HG03460 (cell line): ENCODE measurements around the gene TMED5.
"Not testable (repeated sequence)": the region's sequence is repeated elsewhere in the genome, so short reads cannot be mapped to it uniquely, and the experiment has no call there.

Experiments
- ATAC-seq: cut with Tn5 transposase; IDR thresholded peaks from one replicate; pipeline ENCODE4 v1.9.1; 2021; ENCODE audit not compliant: unreplicated experiment

The TMED5 gene

DNA sequence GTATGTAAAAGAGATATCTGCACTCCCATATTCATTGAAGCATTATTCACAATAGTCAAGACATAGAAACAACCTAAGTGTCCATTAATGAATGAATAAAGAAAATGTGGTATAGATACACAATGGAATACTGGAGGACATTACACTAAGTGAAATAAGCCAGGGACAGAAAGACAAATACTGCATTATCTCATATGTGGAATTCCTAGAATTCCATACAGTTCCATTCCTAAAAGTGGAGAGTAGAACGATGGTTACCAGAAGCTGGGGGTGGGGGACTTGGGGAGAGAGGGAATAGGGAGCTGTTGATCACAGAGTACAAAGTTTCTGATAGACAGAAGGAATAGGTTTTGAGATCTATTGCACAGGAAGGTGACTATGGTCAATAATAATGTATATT, 7.4 kb downstream of the TMED5 start:
- no peak for ATAC-seq

DNA sequence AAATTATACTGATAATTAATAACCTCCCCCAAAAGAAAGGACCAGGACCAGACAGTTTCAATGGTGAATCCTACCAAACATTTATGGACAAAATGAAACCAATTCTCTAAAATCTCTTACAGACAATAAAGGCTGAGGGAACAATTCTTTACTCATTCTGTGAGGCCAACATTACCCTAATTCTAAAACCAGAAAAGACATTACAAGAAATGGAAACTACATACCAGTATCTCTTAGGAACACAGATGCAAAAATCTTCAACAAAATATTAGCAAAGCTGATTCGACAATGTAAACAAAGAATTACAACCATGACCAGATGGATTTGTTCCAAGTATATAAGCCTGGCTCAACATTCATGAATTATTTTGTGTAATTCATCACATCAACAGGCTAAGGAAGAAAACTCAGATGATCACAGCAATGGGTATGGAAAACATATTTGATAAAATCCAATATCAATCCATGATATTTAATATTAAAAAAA, 8.6 kb downstream of the TMED5 start:
- ATAC-seq: no peak

DNA sequence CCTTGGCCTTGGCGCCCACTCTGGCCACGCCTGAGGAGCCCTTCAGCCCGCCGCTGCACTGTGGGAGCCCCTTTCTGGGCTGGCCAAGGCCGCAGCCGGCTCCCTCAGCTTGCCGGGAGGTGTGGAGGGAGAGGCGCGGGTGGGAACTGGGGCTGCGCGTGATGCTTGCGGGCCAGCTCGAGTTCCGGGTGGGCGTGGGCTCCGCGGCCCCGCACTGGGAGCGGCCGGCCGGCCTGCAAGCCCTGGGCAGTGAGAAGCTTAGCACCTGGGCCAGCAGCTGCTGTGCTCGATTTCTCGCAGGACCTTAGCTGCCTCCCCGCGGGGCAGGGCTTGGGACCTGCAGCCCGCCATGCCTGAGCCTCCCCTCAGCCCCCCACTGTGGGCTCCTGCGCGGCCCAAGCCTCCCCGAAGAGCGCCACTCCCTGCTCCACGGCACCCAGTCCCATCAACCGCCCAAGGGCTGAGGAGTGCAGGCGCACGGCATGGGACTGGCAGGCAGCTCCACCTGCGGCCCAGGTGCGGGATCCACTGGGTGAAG, 10.0 kb downstream of the TMED5 start:
- not testable (repeated sequence) for ATAC-seq

DNA sequence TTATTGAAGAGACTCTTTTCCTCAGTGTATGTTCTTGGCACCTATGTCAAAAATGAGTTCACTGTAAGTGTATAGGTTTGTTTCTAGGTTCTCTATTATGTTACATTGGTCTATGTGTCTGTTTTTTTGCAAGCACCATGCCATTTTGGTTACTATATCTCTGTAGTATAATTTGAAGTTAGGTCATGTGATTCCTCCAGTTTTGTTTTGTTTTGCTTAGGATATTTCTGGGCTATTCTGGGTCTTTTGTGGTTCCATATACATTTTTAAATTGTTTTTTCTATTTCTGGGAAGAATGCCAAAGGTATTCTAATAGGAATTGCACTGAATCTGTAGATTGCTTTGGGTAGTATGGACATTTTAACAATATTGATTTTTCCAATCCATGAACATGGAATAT, 13.2 kb downstream of the TMED5 start:
- ATAC-seq: no peak

DNA sequence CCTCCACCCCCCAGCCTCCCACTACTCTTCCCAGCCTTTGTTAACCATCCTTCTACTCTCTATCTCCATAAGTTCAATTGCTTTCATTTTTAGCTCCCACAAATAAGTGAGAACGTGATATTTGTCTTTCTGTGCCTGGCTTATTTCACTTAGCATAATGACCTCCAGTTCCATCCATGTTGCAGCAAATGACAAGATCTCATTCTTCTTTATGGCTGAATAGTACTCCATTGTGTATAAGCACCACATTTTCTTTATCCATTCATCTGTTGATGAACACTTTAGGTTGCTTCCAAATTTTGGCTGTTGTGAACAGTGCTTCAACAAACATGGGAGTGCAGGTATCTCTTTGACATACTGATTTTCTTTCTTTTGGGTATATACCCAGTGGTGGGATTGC, 14.3 kb downstream of the TMED5 start:
- ATAC-seq: not testable (repeated sequence)

DNA sequence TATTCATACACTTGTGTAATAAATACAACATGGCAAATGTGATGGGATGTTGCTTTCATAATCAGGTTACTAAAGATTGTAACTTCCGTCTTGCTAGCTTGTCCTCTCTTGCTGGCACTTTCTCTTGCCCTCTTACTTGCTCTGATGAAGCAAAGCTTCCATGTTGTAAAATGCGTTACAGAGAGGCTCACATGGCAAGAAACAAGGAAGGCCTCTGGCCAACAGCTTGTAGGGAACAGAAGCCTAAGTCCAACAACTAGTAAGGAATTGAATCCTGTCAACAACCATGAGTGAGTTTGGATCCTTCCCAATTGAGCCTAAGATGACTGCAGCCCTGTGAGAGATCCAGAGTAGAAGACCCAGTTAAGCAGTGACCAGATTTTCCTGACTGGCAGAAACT, 15.4 kb downstream of the TMED5 start:
- no peak for ATAC-seq

DNA sequence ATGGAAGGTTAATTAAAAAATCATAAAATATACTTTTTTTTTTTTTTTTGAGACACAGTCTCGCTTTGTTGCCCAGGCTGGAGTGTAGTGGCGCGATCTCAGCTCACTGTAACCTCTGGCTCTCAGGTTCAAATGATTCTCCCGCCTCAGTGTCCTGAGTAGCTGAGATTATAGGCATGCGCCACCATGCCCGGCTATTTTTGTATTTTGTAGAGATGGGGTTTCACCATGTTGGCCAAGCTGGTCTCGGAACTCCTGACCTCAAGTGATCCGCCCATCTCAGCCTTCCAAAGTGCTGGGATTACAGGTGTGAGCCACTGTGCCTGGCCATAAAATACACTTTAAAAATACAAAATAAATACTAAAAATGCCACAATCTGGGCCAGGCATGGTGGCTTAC, 16.9 kb downstream of the TMED5 start:
- ATAC-seq: not testable (repeated sequence)

DNA sequence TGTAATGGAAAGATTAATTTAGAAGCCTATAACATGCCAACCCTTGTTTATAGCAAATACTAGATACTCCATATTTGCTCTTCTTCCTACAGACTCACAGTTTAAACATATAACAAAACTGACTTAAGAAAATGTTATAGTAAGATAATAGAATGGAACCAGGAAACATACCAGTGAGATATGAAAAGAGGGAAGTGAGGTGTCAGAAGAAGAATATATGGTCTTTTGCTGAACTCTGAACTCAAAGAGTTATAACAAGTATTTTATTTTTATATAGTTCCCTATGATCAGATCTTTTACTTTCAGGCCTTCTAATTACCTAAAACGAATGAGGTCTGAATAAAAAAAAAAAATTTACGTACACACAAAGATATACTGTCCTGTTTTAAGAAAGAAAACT, 20.9 kb downstream of the TMED5 start:
- no peak for ATAC-seq

DNA sequence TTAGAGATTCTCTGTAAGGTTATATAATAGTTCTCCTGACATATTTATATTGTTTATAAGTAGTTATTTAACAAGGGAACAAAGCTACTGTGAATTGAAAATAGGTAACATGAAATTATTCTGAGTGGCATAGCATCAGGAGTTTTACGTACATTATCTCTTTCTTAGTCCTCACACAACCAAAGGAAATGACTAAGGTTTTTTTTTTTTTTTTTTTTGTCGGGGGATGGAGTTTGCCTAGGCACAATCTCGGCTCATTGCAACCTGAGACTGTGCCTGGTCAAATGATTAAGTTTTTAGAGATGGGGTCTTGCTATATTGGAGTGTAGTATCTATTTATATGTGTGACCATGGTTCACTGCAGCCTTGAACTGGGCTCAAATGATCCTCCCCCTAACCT, 24.9 kb downstream of the TMED5 start:
- no peak for ATAC-seq

DNA sequence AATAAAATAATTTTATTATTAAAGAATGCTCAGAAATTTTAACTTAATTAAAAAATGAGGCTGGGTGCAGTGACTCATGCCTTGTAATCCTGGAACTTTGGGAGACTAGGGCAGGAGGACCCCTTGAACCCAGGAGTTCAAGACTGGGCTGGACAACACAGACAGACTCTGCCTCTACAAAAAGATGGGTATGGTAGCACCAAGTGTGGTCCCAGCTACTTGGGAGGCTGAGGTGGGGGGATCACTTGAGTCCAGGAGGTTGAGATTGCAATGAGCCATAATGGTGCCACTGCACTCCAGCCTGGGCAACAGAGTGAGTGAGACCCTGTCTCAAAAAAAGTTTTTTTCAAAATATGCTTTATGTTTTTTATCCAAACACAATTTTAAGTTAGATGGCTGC, 25.3 kb downstream of the TMED5 start:
- ATAC-seq: no peak

DNA sequence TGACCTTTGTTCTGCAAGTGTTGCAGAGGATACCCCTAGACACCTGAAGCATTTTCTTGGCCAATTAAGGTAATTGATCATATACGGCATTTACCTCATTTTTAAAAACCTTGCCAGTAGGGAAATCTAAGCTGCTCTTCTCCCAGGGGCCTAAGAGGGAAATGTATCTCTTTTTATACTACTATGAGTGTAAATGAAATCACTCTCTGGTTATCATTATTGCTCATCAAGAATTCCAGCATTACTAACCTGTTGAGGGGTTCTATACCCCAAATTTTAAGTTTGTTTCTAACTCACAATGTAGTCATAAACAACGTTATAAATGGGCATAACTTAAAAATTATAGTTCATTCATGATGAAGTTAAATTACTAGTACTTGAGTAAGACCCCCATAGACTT, 27.4 kb downstream of the TMED5 start:
- ATAC-seq: no peak

DNA sequence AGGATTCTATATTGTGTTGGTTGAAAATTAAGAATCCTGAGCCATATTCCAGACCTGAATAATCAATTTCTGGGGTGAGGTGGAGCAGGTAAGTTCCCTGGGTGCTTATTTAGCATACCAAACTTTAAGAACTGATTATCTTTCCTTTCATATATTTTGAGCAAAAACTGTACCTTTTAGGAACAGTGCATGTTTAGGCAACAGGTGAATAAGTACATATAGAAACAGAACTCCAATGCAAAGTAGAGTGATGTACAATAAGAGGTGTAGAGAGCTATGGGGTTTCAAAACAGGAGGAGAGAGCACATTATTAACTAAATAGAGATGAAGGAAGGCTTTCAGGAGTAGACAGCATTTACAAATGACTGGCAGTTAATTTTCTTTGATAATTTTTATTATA, 28.7 kb downstream of the TMED5 start:
- no peak for ATAC-seq

DNA sequence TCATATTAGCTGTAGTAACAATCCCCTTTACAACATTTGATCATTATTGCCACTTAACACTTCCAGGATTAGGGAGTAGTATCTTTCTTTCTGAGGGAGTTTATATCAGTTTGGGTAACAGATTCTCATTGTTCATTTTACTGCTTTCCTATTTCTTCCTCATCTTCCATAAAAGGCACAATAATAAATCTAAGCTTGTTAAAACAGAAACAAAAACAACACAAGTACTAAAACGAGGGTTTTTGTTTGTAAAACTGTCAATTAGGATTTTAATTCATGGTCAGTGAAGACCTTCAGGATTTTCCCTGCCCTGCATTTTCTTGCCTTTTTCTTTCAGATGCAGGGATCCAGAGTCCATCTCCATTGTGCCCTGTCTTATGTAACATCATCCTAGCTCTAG, 29.5 kb downstream of the TMED5 start:
- ATAC-seq: no peak

DNA sequence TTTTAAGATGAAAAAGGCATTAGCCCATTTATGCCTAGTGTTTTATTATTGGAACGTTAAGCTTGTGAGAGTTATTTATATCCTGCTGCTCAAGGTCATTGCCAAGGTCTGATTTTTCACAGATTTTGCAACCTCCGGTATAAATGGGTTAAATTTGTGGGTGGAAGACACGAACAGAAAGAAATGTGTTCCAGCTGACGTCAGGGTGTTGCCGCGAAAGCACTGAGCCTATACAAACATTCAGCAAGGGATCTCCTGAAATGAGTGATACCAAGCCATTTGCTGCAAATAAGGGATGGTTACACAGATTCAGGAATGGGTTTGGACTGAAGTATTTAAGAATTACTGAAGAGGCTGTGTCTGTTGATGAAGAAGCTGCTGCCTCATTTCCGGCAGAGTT, 32.2 kb downstream of the TMED5 start:
- ATAC-seq: no peak

DNA sequence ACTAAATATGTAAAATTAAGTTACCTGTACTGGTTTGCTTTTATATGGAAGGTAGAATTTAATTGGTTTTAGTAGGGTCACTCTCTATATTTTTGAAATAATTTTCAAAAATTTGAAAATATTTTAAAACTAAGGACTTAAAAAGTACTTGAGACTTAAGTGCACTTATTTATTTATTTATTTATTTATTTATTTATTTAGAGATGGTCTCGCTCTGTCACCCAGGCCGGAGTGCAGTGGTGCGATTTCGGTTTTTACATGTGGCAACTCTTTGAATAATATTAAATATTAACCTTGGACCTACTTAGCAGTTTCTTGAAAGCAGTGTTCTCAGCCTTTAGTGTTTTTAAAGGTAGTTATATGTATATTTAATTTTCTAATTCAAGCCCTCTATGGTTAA, 36.4 kb downstream of the TMED5 start:
- no peak for ATAC-seq

DNA sequence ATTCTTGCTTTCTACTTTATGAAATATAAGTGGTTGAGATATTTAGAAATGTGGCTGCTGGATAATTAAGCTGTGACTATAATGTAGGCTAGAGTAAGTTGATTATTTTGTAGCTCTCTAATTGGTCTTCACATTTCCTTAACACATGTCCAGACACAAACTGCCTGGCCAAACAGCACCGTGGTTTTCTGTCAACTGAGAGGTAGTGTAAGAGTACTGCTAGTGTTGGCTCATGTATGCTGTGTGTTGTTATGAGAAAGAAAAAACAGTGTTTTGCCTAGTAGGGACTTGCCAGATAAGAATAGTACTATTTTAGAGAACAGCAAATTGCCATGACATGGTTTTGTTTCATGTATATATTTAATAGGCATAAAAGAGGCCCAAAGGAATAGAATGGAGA, 37.1 kb downstream of the TMED5 start:
- ATAC-seq: no peak

DNA sequence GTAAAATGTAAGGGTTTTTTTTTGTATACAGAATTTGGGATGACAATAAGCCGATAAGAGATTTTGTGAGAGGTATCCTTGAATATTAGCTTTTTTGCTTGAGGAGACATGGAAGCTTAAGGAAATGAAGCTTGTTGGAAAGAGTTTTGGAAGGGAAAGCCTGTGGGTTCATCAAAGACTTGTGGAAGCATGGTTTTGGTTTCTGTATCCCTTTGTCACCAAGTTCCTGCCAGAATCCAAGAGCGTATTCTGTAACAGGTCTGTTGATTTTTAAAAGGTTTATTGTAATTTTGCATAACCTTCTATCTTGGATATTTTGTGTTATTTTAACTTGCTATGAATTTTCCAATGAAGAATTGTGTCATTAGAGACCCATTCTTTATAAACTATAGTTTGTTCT, 38.1 kb downstream of the TMED5 start:
- ATAC-seq: no peak

DNA sequence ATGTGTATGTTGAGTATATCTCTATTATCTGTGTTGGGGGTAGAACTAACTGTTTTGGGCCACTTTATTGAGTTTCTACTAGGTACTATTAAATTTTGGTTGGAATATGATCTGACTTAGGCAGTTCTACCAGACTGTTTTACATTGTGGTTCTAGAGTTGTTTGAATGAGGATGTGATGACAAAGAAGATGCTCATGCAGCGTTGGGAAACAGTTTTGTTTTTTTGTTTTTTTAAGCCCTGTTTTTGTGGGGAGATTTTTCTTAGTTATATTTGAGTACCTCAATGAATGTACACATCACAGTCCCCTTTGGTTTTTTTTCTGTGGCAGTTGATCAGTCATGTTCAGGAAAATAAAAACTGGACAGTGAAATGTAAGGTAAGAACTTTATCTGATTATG, 40.1 kb downstream of the TMED5 start:
- ATAC-seq: no peak

DNA sequence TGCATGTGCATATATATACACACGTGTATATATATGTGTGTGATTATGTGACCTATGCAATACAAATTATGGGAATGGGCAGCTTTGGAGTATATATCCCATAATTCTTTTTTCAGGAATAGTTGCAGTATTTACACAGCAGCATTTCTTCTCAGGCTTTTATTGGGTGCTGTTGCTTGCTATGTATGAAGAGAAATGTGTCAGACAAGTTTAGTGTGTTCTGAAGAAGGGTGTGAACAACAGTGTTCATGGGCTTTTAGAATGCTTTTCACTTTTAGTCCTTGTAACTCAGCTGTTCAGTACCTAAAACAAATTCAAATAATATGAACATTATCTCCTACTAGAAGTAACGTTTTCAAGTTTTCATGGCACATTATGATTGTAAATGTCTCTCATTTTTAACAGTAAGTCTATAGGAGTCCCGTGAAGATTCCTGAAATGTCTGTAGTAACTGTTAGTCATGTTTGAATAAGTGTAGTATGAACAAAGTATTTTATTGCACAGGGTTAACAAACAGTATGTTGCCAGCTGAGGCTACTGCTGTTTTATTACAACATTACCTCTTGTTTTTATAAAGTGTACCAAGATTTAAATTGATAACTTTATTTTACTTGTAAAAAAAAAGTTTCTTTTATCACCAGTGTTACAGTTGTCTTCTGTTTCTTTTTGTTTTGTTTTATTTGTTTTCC, 42.5 kb downstream of the TMED5 start:
- ATAC-seq: no peak

DNA sequence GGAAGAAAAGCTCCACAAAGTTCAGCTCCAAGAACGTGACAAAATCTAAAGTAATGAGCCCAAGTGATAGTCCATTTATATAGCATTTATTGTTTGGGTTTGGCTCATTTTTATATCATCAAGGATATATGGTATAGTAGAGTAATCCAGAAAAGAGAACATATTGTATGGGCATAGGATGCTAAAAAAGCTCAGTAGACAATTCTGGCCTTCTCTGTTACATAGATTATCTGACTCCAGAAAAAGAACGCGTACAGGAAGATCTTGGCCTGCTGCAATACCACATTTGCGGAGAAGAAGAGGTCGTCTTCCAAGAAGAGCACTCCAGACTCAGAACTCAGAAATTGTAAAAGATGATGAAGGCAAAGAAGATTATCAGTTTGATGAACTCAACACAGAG, 43.8 kb downstream of the TMED5 start:
- ATAC-seq: no peak

DNA sequence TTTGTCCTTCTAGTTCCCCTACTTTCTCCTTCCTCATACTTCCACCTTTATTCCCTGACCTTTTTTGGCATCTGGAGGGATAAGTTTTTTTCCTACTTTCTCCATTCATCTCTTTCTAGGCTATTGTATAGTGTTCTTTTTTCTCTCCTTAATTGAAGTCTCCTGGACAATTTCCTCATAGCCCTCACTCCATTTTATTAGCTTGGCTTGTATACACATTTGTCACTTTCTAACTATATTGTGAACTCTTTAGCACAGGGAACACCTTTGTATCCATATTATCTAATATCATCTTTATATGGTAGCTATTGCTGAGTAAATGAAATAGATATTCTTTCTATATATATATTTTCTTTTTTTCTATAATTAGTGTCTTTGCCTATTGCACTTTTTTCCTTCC, 47.6 kb downstream of the TMED5 start:
- no peak for ATAC-seq

DNA sequence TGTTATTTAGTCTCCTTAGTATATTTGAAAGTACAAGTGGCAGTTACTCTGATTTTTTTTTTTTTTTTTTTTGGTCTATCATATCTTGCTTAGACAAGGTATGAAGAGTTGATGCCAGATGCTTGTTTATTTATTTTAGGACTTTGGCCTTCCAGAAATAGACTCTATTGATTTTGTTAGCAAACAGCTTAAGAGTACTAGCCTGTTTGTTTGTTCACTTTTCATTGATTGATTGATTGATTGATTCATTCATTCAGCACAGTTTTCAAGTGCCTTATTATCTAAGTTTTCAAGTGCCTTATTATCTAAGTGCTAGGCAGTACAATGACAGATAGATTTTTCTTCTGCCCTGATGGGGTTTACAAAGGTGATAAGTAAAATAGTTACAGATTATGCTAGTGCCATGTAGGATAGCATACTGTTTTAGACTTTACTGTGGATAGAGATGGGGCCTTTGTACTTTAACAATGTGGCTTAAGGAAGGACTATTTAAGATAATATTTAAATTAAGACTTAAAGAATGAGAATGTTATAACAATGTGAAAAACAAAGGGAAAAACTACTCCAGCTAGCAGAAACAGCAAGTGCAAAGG, 50.6 kb downstream of the TMED5 start:
- ATAC-seq: no peak
